Activated CD8-positive, alpha-beta memory T cell treated with anti-CD3 and anti-CD28 coated beads, Interleukin-2, amount 50 U/mL, for 1 hour (primary cell): ENCODE results near the gene PRPF19.

Source experiments
- DNase-seq: peaks from one replicate; pipeline ENCODE4 v3.0.0-alpha.2; 2020; ENCODE audit errors: extremely low read depth

Gene PRPF19

GRCh38 chr11:60874421-60875365, 31.7 kb downstream of the PRPF19 start:
- DNase-seq: no peak

GRCh38 chr11:60873533-60873932, 32.9 kb downstream of the PRPF19 start:
- DNase-seq: no peak

- DNase-seq: no peak
Observed at GRCh38 chr11:60872961-60873524, 33.3 kb downstream of the PRPF19 start.

GRCh38 chr11:60872124-60872960, 34.0 kb downstream of the PRPF19 start:
- no peak for DNase-seq

- DNase-seq: no peak
Observed at GRCh38 chr11:60871378-60872061, 34.9 kb downstream of the PRPF19 start.

- no peak for DNase-seq
Observed at GRCh38 chr11:60870733-60871377, 35.5 kb downstream of the PRPF19 start.

GRCh38 chr11:60870276-60870675, 36.1 kb downstream of the PRPF19 start:
- DNase-seq: no peak

GRCh38 chr11:60869451-60869825, 36.9 kb downstream of the PRPF19 start:
- no peak for DNase-seq

- no peak for DNase-seq
Observed at GRCh38 chr11:60868682-60869450, 37.5 kb downstream of the PRPF19 start.

- no peak for DNase-seq
Observed at GRCh38 chr11:60867871-60868681, 38.3 kb downstream of the PRPF19 start.

GRCh38 chr11:60866911-60867870, 39.2 kb downstream of the PRPF19 start, which contains the start of gene ZP1:
Gene ZP1 (plus strand): TSS chr11:60867542. CDS start chr11:60867562, 20 bp downstream.
- no peak for DNase-seq

- DNase-seq: no peak
Observed at GRCh38 chr11:60864856-60865513, 41.4 kb downstream of the PRPF19 start.

GRCh38 chr11:60863550-60864521, 42.5 kb downstream of the PRPF19 start:
- no peak for DNase-seq

GRCh38 chr11:60862171-60862570, 44.2 kb downstream of the PRPF19 start:
- DNase-seq: no peak

GRCh38 chr11:60860943-60861342, 45.4 kb downstream of the PRPF19 start:
- DNase-seq: no peak

- DNase-seq: no peak
Observed at GRCh38 chr11:60859616-60860250, 46.7 kb downstream of the PRPF19 start.
